Ishikawa (cell line): Measurements from ENCODE around the gene CARMIL3.

ENCODE experiments used
- CEBPB ChIP-seq: IDR thresholded peaks from 2 replicates; pipeline ENCODE4 v1.6.1; 2012
- CREB1 ChIP-seq: IDR thresholded peaks from 2 replicates; pipeline ENCODE4 v1.6.1; 2012; ENCODE audit warnings: low read depth
- EGR1 ChIP-seq: IDR thresholded peaks from 2 replicates; pipeline ENCODE4 v1.6.1; 2012
- EP300 ChIP-seq: IDR thresholded peaks from 2 replicates; pipeline ENCODE4 v1.6.1; 2012; ENCODE audit warnings: borderline replicate concordance
- FOXM1 ChIP-seq: IDR thresholded peaks from 2 replicates; pipeline ENCODE4 v1.6.1; 2012; ENCODE audit warnings: low read depth, borderline replicate concordance
- MAX ChIP-seq: IDR thresholded peaks from 2 replicates; pipeline ENCODE4 v1.6.1; 2012
- NFIC ChIP-seq: IDR thresholded peaks from 2 replicates; pipeline ENCODE4 v1.6.1; 2012
- RAD21 ChIP-seq: IDR thresholded peaks from 2 replicates; pipeline ENCODE4 v1.6.1; 2012; ENCODE audit warnings: low read depth
- TAF1 ChIP-seq: IDR thresholded peaks from 2 replicates; pipeline ENCODE4 v1.6.1; 2012; ENCODE audit warnings: low read depth, mild to moderate bottlenecking
- TCF12 ChIP-seq: IDR thresholded peaks from 2 replicates; pipeline ENCODE4 v1.6.1; 2012; ENCODE audit warnings: low read depth
- TEAD4 ChIP-seq: IDR thresholded peaks from 2 replicates; pipeline ENCODE4 v1.6.1; 2012
- USF1 ChIP-seq: IDR thresholded peaks from 2 replicates; pipeline ENCODE4 v1.6.1; 2012
- YY1 ChIP-seq: IDR thresholded peaks from 2 replicates; pipeline ENCODE4 v1.6.1; 2012; ENCODE audit warnings: low read depth
- ZBTB7A ChIP-seq: IDR thresholded peaks from 2 replicates; pipeline ENCODE4 v1.6.1; 2012; ENCODE audit warnings: low read depth
- TF ChIP-seq, protein P1 (sequence below): IDR thresholded peaks from 2 replicates; pipeline ENCODE4 v1.6.1; 2012; ENCODE audit warnings: low read depth, mild to moderate bottlenecking

Gene CARMIL3

DNA sequence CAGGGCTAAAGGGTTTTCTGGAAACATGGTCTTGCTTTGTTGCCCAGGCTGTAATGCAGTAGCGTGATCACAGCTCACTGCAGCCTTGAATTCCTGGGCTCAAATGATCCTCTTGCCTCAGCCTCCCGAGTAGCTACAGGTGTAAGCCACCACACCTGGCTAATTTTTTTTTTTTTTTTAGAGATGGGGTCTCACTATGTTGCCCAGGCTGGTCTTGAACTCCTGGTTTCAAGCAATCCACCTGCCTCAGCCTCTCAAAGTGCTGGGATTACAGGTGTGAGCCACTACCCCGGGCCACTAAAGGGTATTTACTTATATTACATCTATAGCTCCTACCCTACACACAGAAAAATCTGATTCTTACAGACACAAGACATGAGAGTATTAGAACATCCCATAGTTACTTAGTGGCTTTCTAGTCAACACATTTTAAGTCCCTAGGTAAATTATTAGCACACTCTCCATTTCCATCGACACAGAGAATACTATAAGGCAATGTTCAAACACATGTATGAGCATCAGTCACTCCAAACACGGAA lies 56.6 kb downstream of the CARMIL3 start:
- TF ChIP-seq EGR1 (no peak), CEBPB (no peak), ZBTB7A (no peak), USF1 (no peak), NFIC (no peak), TAF1 (no peak), FOXM1 (no peak), MAX (no peak), CREB1 (no peak), YY1 (no peak), TEAD4 (no peak), EP300 (no peak), RAD21 (no peak), TCF12 (no peak)
- TF ChIP-seq, protein P1, sequence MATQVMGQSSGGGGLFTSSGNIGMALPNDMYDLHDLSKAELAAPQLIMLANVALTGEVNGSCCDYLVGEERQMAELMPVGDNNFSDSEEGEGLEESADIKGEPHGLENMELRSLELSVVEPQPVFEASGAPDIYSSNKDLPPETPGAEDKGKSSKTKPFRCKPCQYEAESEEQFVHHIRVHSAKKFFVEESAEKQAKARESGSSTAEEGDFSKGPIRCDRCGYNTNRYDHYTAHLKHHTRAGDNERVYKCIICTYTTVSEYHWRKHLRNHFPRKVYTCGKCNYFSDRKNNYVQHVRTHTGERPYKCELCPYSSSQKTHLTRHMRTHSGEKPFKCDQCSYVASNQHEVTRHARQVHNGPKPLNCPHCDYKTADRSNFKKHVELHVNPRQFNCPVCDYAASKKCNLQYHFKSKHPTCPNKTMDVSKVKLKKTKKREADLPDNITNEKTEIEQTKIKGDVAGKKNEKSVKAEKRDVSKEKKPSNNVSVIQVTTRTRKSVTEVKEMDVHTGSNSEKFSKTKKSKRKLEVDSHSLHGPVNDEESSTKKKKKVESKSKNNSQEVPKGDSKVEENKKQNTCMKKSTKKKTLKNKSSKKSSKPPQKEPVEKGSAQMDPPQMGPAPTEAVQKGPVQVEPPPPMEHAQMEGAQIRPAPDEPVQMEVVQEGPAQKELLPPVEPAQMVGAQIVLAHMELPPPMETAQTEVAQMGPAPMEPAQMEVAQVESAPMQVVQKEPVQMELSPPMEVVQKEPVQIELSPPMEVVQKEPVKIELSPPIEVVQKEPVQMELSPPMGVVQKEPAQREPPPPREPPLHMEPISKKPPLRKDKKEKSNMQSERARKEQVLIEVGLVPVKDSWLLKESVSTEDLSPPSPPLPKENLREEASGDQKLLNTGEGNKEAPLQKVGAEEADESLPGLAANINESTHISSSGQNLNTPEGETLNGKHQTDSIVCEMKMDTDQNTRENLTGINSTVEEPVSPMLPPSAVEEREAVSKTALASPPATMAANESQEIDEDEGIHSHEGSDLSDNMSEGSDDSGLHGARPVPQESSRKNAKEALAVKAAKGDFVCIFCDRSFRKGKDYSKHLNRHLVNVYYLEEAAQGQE = no peak

DNA sequence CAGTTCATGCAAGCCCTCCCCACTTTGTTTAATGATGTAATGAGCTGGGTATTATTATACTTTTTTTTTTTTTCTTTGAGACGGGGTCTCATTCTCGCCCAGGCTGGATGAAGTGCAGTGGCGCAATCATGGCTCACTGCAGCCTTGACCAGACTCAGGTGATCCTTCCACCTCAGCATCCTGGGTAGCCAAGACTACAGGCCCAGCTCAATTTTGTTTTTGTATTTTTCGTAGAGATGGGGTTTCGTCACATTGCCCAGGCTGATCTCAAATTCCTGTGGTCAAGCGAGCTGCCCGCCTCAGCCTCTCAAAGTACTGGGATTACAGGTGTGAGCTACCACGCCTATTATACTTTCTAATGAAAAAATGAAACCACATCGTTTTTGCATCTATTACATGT lies 58.3 kb downstream of the CARMIL3 start:
- no peak for TF ChIP-seq USF1
- TF ChIP-seq TAF1 = no peak
- TF ChIP-seq, protein P1 = no peak
- TF ChIP-seq YY1 = no peak
- TF ChIP-seq TEAD4 = no peak

- TF ChIP-seq YY1 = no peak
- no peak for TF ChIP-seq USF1
- TF ChIP-seq ZBTB7A = no peak
- no peak for TF ChIP-seq CREB1
- TF ChIP-seq, protein P1 = no peak
- no peak for TF ChIP-seq FOXM1
- TF ChIP-seq RAD21 = no peak
- TF ChIP-seq TEAD4 = no peak
- no peak for TF ChIP-seq EGR1
- no peak for TF ChIP-seq CEBPB
- TF ChIP-seq TAF1 = no peak
- TF ChIP-seq TCF12 = no peak
- no peak for TF ChIP-seq NFIC
- no peak for TF ChIP-seq EP300
- TF ChIP-seq MAX = no peak
Observed at GRCh38 chr14:24110523-24110922, 58.7 kb downstream of the CARMIL3 start.

GRCh38 chr14:24113379-24113800 lies 61.6 kb downstream of the CARMIL3 start:
- TF ChIP-seq USF1 (no peak), EGR1 (no peak), CREB1 (no peak), TAF1 (no peak), FOXM1 (no peak), RAD21 (no peak), YY1 (no peak), TEAD4 (no peak), ZBTB7A (no peak), TCF12 (no peak), CEBPB (no peak)
- TF ChIP-seq, protein P1 = no peak
